ENCODE measurements around the gene R3HDML.
"Not testable (repeated sequence)": the region's sequence is repeated elsewhere in the genome, so short reads cannot be mapped to it uniquely, and the experiment has no call there.

The R3HDML gene

DNA sequence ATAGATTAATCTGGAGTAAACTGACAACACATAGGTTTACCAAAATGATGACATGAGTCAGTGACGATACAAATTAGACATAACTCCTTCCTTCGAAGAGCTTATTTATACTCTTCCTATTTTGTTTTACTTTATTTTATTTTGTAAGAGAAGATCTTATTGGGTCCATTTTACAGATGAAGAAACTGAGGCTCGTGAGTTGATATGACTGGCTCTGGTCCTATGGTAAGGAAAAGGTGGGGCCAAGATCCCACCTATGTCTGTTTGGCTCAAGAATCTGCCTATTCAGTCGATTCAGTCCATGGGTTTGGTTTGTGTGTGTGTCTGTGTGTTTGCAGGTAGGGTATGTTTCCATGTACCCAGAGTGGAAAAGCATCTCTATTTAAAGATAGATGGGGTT lies 8.4 kb upstream of the R3HDML start:
- DNase-seq (ENCODE audit: low spot score) = no peak

DNA sequence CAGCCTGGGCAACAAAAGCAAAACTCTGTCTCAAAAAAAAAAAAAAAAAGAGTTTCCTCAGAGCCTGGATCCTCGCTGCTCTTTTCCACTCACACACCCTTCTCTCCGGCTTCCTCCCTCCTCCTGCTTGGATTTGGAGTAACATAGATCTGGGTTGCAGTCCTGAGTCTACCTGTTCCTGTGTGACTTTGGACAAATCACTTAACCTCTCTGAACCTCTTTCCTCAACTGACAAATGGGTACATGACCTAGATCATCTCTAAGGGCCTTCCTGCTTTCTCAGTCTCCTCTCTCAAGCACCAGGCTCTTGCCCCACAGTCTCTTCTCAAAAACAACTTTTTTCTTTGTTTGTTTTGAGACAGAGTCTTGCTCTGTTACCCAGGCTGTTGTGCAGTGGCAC lies 5.6 kb upstream of the R3HDML start:
- DNase-seq (ENCODE audit: low spot score) = no peak

DNA sequence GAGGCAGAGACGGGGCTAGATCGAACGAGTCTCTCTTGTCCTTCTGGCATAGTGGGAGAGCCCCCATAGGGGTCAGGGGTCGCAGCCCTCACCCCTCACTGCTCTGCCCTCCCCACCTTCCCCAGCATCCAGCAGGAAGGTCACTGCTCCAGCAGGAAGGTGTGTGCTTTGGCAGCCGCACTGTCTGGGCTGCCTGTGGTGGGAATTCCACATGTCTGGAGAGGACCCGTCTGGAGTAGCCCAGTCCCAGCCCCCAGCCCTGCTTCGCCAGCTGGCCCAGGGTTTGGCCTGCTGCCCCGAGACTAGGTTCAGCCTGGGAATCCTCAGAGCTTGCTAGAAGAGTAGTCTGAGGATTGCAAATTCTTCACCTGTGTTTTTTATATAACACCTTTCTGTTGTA lies 2.5 kb upstream of the R3HDML start:
- DNase-seq (ENCODE audit: low spot score) = no peak

DNA sequence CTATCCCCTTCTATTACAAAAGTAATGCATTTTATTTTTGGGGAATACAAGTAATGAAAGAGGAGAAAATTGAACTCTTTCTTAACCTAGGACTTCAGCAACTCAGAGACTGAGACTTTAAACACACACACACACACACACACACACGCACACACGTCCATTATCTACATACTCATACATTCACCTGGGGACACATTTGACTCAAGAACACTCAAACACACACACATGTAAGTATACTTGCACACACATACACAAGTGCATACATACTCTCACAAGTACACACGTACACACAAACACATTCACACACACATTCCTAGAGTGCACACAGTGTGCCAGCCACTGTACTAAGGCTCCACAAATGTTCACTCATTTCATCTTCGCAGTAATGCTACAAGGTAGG lies 2.1 kb upstream of the R3HDML start:
- DNase-seq (ENCODE audit: low spot score) = no peak

DNA sequence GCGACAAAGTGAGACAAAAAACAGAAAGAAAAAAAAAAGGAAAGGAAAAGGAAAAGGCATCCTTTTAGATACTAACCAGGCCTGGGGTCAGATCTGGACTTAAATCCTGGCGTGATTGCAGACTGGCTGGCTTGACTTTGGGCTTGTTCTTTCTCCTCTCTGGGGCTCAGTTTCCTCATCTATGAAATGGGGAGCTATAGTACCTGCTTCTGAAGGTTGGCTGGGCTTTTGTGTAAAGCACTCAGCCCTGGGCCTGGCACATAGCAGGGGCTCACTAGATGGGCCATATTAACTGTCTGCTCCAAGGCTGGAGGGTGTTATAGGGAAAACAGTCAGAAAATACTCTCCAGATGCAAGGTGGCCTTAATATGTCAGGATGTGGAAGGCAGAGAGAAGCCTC lies 1.2 kb upstream of the R3HDML start:
- DNase-seq (ENCODE audit: low spot score) = no peak

DNA sequence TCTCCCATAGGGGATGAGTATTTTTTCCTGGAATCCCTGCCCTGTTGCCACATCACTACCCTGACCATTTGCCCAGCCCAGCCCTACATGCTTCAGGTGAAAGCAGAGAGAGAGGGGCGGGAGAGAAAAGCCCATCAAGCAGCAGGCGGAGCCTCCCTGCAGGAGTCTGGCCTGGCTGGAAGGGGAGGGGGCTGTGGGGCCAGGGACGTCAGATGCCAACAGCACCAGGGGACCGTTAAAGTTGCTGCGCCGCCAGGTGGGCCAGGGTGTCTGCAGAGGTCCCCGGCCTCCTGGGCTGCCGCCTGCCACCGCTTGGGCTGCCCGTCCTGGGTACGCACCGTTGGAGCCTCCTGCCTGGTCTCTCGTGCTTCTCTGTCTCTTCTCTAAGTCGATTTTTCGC lies 757 bp upstream of the R3HDML start:
- no peak for DNase-seq (ENCODE audit: low spot score)

DNA sequence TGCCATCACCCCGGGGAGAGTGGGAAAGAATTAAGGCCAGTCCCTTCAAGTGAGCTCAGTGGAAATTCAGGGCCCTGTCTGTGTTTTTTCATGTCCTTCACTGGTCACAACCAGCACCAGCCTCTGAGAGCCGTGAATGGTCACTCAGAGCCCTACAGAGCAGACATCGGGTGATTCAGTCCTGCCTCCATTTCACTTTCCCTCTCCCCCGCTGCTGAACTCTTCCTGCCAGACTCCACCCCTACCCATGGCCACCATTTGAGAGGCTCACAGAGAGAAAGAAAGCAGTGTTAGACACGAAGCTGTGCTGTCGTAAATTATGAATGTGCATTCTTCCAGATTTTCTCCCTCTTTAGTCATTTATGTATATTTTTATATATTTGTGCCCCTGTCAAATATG lies 5.4 kb downstream of the R3HDML start:
- no peak for DNase-seq (ENCODE audit: low spot score)

DNA sequence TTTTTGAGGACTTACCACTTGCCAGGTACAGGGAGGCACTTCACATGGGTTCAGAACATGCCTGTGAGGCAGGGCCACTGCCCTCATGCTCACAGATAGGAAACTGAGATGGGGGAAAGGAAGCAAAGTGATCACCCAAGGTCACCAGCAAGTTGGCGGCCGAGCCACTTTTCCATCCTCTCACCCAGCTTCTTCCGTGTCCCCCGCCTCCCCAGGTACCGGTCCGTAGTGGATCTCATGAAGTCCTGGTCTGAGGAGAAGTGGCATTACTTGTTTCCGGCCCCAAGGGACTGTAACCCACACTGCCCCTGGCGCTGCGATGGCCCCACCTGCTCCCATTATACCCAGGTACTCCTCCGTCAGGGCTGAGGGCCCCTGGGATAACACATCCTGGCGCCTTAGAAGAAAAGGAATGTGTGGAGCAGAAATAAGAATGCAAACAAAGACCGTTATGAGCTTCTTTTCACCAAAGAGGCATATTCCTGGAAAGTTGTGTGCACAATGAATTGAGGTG lies 6.4 kb downstream of the R3HDML start:
- DNase-seq (ENCODE audit: low spot score) = no peak

DNA sequence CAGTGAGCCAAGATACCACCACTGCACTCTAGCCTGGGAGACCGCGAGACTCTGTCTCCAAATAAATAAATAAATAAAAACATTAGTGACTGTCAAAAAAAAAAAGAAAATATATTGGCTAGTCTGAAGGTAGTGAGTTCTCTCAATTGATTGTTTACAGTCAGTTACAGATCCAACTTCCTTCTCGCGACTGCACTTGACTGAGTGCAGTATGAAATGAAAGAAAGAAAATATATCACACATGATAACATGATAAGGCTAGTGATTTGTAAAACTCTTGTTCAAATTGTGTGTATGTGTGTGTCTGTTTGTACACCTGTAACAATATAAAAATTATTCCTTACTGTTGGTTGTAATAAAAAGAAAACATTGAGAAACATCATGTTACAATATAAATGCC lies 7.9 kb downstream of the R3HDML start:
- no peak for DNase-seq (ENCODE audit: low spot score)

DNA sequence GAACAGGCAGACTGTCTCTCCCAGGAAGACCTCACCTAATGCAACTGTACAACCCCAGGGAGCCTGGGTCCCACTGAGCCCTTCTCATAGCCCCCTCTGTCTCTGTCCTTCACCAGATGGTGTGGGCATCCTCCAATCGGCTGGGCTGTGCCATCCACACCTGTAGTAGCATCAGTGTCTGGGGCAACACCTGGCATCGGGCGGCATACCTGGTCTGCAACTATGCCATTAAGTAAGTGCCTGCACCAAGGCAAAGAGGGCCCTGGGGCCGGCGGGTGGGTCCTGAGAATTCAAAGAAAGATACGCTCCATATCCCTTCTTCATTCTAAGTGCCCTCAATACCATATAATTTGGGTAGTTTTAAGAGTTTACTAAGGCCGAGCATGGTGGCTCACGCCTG lies 8.3 kb downstream of the R3HDML start:
- DNase-seq (ENCODE audit: low spot score) = no peak

DNA sequence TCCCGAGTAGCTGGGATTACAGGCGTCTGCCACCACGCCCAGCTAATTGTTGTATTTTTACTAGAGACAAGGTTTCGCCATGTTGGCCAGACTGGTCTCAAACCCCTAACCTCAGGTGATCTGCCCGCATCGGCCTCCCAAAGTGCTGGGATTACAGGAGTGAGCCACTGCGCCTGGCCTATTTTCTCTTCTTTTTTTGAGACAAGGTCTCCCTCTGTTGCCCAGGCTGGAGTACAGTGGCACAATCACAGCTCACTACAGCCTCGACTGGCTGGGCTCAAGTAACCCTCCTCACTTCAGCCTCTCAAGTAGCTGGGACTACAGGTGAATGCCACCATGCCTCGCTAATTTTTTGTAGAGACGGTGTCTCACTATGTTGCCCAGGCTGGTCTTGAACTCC lies 9.1 kb downstream of the R3HDML start:
- not testable (repeated sequence) for DNase-seq (ENCODE audit: low spot score)

DNA sequence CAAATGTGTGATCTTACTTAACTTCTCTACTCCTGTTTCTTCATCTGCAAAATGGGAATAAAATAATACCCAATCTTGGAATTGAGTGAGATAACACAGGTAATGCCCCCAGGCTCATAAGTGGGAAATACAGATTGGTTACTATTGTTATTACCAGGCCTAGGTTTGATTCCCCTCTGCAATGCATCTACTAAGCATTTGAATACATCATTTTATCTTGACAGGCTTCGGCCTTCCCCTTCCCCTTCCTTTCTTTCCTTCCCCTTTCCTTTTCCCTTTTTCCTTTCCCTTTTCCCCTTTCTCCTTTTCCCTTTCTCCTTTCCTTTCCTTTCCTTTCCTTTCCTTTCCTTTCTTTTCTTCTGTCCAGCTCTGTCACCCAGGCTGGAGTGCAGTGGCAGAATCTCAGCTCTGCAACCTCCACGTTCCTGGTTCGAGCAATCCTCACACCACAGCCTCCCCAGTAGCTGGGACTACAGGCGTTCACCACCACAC lies 11.4 kb downstream of the R3HDML start:
- no peak for DNase-seq (ENCODE audit: low spot score)

DNA sequence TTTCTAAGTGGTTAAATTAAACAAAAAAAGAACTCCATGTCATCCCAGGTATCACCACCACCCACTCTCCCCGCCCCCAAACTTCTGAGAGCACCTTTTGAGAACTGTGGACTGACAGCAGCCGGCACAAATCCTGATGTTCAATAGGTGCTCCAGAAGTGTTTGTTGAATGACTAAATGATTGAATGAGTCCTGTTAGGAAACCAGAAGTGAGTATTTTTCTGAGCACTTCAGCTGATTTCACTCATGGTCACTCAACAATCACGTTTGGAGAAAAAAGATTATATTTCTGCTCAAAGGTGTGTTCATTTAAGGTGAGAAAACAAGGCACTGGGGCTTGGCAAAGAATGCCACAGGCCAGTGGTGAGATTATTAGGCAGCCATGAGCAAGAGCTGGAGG lies 12.5 kb downstream of the R3HDML start:
- DNase-seq (ENCODE audit: low spot score) = no peak

DNA sequence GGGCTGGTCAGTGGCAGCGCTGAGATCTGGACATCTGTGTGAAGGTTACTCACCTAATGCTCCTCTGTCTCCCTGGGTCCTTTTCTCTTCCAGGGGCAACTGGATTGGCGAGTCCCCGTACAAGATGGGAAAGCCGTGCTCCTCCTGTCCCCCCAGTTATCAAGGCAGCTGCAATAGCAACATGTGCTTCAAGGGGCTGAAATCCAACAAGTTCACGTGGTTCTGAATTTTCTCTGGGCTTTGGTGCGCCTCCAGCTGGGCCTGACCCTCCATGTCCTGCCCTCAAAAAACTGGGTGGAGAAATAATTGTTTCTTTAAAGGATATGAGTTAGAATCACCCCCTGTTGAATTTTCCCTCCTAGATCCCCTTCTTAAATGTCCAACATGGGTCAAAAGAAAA lies 13.7 kb downstream of the R3HDML start:
- DNase-seq (ENCODE audit: low spot score) = no peak

DNA sequence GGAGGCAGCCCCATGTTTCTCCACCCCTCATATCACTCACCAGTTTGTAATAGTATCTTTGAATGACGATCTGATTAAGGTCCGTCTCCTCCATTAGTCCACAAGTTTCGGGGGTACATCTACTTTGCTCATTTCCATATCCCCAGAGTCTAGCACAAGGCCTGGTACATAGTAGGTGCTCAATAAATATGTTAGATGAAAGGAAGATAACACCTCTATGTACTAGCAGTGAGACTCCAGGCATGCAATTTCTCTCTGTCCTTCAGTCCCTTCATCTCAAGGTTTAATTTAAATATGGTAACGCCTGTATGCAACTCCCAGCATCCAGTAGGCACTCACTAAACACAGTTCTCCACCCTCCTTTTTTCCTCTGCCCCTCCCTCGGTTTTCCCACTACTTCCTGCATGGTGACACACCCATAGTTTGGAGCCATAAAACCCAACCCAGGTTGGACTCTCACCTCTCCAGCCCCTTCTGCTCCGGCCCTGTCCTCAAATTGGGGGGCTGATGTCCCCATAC lies 18.2 kb downstream of the R3HDML start:
- DNase-seq (ENCODE audit: low spot score) = no peak

DNA sequence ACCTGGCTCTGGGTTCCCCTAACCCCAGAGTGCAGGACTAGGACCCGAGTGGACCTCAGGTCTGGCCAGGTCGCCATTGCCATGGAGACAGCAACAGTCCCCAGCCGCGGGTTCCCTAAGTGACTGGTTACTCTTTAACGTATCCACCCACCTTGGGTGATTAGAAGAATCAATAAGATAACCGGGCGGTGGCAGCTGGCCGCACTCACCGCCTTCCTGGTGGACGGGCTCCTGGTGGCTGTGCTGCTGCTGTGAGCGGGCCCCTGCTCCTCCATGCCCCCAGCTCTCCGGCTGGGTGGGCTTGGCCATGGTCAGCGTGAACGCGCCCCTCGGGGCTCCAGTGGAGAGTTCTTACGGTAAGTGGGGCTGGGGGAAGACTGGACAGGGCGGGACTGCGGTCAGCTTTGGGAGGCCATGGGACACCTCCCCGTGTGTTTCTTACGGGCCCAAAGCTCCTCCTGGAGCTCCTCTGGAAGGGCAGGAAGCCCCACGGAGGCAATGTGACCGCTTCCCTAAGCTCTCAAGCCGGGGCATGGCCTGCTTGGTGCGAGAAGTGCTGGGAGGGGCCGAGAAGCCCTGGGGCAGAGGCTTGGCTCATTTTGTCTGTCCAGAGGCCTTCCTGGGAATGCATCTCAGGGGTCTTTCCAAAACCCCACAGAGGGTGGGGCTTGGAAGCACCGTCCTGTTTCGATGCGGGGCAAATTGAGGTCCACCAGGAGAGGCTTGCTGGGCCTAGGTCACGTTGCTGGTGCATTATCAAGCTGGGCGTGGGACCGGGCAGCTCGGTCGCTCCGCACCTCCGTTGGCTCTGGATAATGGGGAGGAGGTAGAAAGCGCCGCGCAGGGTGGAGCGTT lies 18.9 kb downstream of the R3HDML start, which contains the start of gene HNF4A:
HNF4A (plus strand) TSS at position 202 of the 855 bp plus-strand sequence; CDS start at position 308, 106 bp downstream.
- DNase-seq (ENCODE audit: low spot score) = no peak

DNA sequence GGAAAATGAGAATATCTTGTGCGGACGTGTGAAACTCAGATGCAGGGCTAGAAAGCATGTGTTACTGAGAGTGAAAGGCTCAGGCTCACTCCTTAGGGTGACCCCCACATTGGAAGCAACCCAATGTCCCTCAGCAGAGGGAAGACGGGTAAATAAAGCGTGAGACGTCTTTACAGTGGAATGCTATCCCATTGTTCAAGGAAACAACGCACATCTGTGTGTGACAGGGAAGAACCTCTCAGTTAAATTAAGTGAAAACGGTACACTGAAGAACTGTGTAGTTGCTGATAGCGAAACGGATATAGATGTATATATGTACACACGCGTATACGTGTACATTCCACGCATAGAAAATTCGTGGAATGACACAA lies 19.5 kb downstream of the R3HDML start:
- no peak for DNase-seq (ENCODE audit: low spot score)

DNA sequence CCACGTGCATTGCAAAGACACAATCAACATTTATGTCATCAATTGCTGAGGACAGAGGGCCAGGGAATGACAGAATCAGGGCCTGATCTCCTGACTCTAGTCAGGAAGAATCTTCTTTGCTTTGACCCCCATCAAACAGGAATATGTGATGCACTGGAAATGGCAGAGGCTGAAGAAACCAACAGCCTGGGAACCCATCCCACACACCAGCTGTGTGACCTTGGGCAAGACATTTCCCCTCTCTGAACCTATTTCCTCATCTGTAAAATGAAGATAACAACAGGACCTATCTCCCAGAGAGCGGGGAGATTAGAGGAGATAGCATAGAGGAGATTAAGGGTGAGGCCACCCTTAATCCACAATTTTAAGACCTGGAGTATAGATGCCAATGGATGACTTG lies 20.2 kb downstream of the R3HDML start:
- DNase-seq (ENCODE audit: low spot score) = no peak

DNA sequence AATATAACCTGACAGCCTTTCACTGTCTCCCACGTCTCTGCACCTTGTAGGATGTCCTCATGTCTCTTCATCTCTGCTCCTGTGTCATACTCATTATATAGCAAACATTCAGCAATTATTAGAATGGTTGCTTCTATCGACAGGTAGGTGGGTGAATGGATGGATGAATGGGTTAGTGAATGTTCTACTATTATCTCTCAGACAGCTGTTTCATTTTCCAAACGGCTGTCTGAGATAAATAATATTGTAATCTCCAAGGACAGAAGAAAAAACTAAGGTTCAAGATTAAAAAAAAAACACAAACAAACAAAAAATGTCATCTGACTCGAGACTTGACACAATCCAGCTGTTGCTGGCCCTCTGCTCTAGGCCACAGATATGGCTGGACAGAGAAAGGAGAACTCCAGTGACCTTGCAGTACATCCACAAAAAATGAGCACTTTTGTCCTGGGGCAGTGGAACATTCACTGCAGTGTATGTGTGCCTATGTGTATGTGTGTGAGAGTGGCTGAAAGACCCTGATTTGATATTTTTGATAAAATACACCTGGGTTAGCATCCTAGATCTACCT lies 20.8 kb downstream of the R3HDML start:
- no peak for DNase-seq (ENCODE audit: low spot score)

DNA sequence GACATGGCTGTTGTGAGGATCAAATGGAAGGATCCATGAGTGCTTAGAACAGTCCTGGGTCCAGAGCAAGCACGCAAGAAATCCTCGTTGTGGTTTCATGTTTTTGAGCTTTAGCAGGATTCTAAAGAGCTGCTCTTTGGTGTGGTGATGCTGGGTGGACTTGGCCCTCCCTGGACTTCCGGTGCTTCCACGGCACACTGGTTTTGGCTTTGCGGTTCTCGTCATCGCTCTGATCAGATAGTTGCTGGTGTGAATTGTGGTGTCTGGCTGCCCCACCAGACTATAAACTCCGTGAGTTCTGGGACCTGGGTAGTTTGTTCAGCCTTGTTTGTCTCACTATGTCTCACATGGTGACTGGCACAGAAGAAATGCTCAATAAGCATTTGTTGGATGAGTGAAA lies 21.9 kb downstream of the R3HDML start:
- DNase-seq (ENCODE audit: low spot score) = no peak

DNA sequence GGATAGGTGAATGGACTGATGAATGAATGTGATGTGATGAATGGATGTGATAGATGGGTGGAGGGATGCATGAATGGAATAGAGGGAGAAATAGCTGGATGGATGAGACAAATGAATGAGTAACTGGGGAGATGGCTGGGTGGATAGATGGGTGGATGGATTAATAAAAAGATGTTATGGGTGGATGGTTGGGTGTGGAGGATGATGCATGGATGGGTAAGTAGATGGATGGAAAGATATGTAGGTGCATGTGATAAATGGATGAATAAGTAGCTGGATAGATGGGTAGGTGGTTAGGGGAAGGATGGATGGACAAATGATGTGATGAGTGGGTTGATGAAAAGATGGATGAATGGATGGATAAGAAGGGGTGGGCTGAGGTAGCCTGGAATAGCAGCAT lies 23.4 kb downstream of the R3HDML start:
- DNase-seq (ENCODE audit: low spot score) = no peak

DNA sequence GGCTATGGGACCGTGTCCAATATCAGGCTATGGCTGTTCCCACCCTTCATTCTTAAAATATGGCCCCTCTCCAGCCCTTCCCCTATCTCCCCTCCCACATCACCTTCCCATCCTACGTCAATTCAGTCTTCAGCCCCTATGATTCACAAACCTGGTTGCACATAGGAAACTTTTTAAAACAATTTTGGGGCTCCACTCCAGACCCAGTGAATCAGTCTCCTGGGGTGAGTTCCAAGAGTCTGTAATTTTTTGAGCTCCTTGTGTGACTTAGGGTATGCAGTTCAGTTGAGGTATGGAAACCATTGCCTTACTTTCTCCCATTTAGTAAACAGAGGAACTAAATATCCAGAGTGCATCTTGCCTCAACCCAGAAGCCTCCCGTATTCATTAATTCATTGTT lies 24.2 kb downstream of the R3HDML start:
- no peak for DNase-seq (ENCODE audit: low spot score)

DNA sequence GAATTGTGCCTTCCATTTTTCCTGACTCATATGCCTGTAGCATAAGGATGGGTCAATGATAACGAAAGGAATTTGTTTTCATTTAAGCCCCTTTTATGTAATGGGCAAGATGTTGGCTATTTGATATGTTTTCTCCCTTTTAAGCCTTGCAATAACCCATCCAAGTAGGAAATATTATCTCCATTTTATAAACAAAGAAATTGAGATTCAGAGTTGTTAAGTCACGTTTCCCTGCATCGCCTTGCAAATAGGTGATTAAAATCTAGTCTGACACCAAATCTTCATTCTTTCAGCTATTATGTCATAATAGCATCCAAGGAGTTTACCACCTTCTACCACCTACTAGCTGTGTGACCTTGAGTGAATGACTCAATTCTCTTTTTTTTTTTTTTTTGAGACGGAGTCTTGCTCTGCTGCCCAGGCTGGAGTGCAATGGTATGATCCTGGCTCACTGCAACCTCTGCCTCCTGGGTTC lies 25.7 kb downstream of the R3HDML start:
- DNase-seq (ENCODE audit: low spot score) = no peak

All from D341Med (cell line).